Endothelial cell of umbilical vein (primary cell): ENCODE data around the gene SLC20A1.
"Not testable (repeated sequence)": the region's sequence is repeated elsewhere in the genome, so short reads cannot be mapped to it uniquely, and the experiment has no call there.

Experiments
- CTCF ChIP-seq, 2 donors: IDR thresholded peaks; 1 replicate in 1 of 2; 2 replicates in 1 of 2; pipeline ENCODE4 v1.5.1; 2011; ENCODE audit warnings: low read length in 2 of 2, mild to moderate bottlenecking in 2 of 2, moderate library complexity in 2 of 2, control low read depth in 1 of 2, inconsistent platforms in 1 of 2, low read depth in 1 of 2; ENCODE audit not compliant: insufficient read depth in 1 of 2; ENCODE audit errors: extremely low read depth in 1 of 2
- EZH2 ChIP-seq: IDR thresholded peaks from 2 replicates; pipeline ENCODE4 v1.6.1; 2012; ENCODE audit warnings: borderline replicate concordance, low read depth, mild to moderate bottlenecking, moderate library complexity, low read length, inconsistent platforms; ENCODE audit not compliant: severe bottlenecking
- GATA2 ChIP-seq: IDR thresholded peaks from 2 replicates; pipeline ENCODE4 v1.7.0; 2011; ENCODE audit warnings: low read depth, mild to moderate bottlenecking, moderate library complexity, mixed read lengths, low read length; ENCODE audit not compliant: insufficient read length, insufficient read depth
- POLR2AphosphoS5 ChIP-seq: IDR thresholded peaks from 2 replicates; pipeline ENCODE4 v1.6.1; 2012; ENCODE audit warnings: low read depth, mild to moderate bottlenecking, control low read depth, low read length, moderate library complexity; ENCODE audit not compliant: insufficient read depth

GRCh38 chr2:112612283-112612682, 33.5 kb upstream of the SLC20A1 start:
- TF ChIP-seq GATA2; CTCF (IDR thresholded peaks at IDR 0.05; ENCODE audit: extremely low read depth in 1 of 2, insufficient read depth in 1 of 2, low read depth in 1 of 2, low read length in 2 of 2); EZH2; POLR2AphosphoS5: not testable (repeated sequence)
